ENCODE data around the gene NVL.

GRCh38 chr1:224238212-224238611 lies 91.8 kb downstream of the NVL start:
- no peak for TF ChIP-seq CTCF (IDR thresholded peaks at IDR 0.05; ENCODE audit: low read length)
- no peak for TF ChIP-seq EZH2 (IDR thresholded peaks at IDR 0.05; ENCODE audit: borderline replicate concordance, low read length)

Measured in OCI-LY1 (cell line).